ENCODE results near the gene PCDHB5.
A peak's percentile ranks its signal among the peaks of the same experiment; 100 is the strongest.
"Not testable (repeated sequence)": the region's sequence is repeated elsewhere in the genome, so short reads cannot be mapped to it uniquely, and the experiment has no call there.

The PCDHB5 gene

DNA sequence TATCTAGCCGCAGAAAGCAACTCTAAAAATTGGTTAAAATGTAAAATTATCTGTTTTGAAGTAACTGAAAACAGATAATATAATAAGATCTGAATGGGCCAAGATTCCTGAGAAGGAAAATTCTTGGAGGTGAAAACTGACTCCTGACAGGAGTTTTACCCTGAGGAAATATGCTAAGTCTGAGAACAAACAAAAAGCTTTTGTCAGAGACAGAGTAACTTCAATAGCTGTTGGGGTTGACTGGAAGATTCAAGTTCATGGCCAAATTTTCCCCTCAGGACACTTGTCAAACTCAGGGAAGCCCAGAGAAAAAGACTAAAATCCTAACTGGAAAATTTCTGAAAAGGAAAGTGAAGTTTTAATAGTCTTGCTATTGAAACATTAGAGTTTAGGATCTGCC is 7.7 kb upstream of the PCDHB5 start:
- Mint-ChIP-seq H3K27ac (no peak overlapping the region), H3K9me3 (peaks cover 6% of the 10 kb centered on the region), H3K36me3 (ENCODE audit: low read depth) (peaks cover 6% of the 10 kb centered on the region), H3K4me1 (no peaks in the 10 kb centered on the region), H3K4me3 (no peak overlapping the region), H3K27me3 (peaks cover 18% of the 10 kb centered on the region)
- no peak for ATAC-seq
- DNase-seq, result no peak

- Mint-ChIP-seq H3K9me3 (peaks cover 35% of the 10 kb centered on the region), H3K4me3 (no peak overlapping the region), H3K4me1 (no peaks in the 10 kb centered on the region), H3K27ac (no peak overlapping the region), H3K36me3 (ENCODE audit: low read depth) (peaks cover 8% of the 10 kb centered on the region), H3K27me3 (peaks cover 16% of the 10 kb centered on the region)
- ATAC-seq (no peak), DNase-seq (no peak)
Observed at GRCh38 chr5:141135718-141136266, 786 bp downstream of the PCDHB5 start.

GRCh38 chr5:141137346-141137745 is 2.3 kb downstream of the PCDHB5 start:
- Mint-ChIP-seq H3K27me3 (peaks cover 22% of the 10 kb centered on the region), H3K36me3 (ENCODE audit: low read depth) (peaks cover 11% of the 10 kb centered on the region), H3K9me3 (peaks cover 35% of the 10 kb centered on the region)
- not testable (repeated sequence) for H3K4me3 Mint-ChIP-seq, ATAC-seq, H3K27ac Mint-ChIP-seq, H3K4me1 Mint-ChIP-seq, DNase-seq

DNA sequence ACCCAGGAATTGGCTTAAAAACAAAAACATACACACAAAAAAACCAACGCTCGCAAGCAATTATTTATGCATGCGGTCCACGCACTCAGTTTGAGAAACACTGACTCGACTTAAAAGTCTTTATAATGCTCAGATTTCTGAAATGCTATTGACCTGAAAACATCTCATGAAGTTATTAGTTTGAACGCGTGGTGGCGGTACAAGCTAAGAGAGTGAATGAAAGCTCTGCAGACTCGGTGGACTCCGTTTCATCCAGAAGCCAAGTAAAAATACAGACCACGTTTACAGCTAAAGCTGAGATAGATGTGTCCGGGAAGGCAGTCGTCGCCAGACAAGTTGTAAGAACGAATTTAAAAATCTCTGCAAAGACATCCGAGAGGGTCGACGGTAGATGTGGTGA is 14.8 kb downstream of the PCDHB5 start, which contains the start of gene PCDHB6:
Gene PCDHB6, plus strand, starts transcription at position 246 of the 400 bp plus-strand sequence. CDS start 201 bp downstream, outside the sequence.
- no peak for ATAC-seq
- Mint-ChIP-seq H3K4me1 (peaks cover 1% of the 10 kb centered on the region), H3K27me3 (peaks cover 33% of the 10 kb centered on the region), H3K9me3 (peaks cover 16% of the 10 kb centered on the region), H3K36me3 (ENCODE audit: low read depth) (peaks cover 10% of the 10 kb centered on the region), H3K4me3 (no peak within 1 kb of the TSS), H3K27ac (no peak within 1 kb of the TSS)
- DNase-seq, result no peak

DNA sequence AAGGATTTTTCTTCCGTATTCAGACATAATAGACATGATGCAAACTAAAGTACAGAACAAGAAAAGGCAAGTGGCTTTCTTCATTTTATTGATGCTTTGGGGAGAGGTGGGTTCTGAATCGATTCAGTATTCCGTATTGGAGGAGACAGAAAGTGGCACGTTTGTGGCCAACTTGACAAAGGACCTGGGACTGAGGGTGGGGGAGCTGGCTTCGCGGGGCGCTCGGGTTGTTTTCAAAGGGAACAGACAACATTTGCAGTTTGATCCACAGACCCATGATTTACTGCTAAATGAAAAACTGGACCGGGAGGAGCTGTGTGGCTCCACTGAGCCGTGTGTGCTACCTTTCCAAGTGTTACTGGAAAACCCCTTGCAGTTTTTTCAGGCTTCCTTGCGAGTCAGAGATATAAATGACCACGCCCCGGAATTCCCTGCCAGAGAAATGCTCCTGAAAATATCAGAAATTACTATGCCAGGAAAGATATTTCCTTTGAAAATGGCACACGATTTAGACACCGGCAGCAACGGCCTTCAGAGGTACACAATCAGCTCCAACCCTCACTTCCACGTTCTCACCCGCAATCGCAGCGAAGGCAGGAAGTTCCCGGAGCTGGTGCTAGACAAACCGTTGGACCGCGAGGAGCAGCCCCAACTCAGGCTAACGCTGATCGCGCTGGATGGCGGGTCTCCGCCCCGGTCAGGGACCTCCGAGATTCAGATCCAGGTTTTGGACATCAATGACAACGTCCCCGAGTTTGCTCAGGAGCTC is 15.4 kb downstream of the PCDHB5 start:
- Mint-ChIP-seq H3K9me3 (peaks cover 16% of the 10 kb centered on the region), H3K27me3 (peaks cover 31% of the 10 kb centered on the region)

GRCh38 chr5:141150993-141151325 is 16.0 kb downstream of the PCDHB5 start:
- Mint-ChIP-seq H3K27me3 (peaks cover 31% of the 10 kb centered on the region), H3K4me3 (no peak overlapping the region), H3K4me1 (peaks cover 1% of the 10 kb centered on the region), H3K27ac (no peak overlapping the region), H3K9me3 (peaks cover 16% of the 10 kb centered on the region), H3K36me3 (ENCODE audit: low read depth) (peaks cover 10% of the 10 kb centered on the region)
- DNase-seq, result no peak
- no peak for ATAC-seq

More for the DNA sequence above, 15.4 kb downstream of the PCDHB5 start:
- ATAC-seq (no peak), DNase-seq (no peak)
- Mint-ChIP-seq H3K27ac (no peak overlapping the region), H3K4me1 (peaks cover 1% of the 10 kb centered on the region), H3K4me3 (no peak overlapping the region), H3K36me3 (ENCODE audit: low read depth) (peaks cover 10% of the 10 kb centered on the region)

GRCh38 chr5:141151632-141152031 is 16.6 kb downstream of the PCDHB5 start:
- not testable (repeated sequence) for H3K27ac Mint-ChIP-seq, H3K4me3 Mint-ChIP-seq, H3K4me1 Mint-ChIP-seq, DNase-seq, ATAC-seq
- peaks cover 35% of the 10 kb centered on the region for H3K27me3 Mint-ChIP-seq
- H3K9me3 Mint-ChIP-seq, result peaks cover 21% of the 10 kb centered on the region
- peaks cover 10% of the 10 kb centered on the region for H3K36me3 Mint-ChIP-seq (ENCODE audit: low read depth)

- peaks cover 40% of the 10 kb centered on the region for H3K27me3 Mint-ChIP-seq
- peaks cover 11% of the 10 kb centered on the region for H3K36me3 Mint-ChIP-seq (ENCODE audit: low read depth)
- not testable (repeated sequence) for H3K4me3 Mint-ChIP-seq, DNase-seq, ATAC-seq, H3K4me1 Mint-ChIP-seq, H3K27ac Mint-ChIP-seq
- H3K9me3 Mint-ChIP-seq, result peaks cover 23% of the 10 kb centered on the region
Observed at GRCh38 chr5:141152096-141152495, 17.1 kb downstream of the PCDHB5 start.

DNA sequence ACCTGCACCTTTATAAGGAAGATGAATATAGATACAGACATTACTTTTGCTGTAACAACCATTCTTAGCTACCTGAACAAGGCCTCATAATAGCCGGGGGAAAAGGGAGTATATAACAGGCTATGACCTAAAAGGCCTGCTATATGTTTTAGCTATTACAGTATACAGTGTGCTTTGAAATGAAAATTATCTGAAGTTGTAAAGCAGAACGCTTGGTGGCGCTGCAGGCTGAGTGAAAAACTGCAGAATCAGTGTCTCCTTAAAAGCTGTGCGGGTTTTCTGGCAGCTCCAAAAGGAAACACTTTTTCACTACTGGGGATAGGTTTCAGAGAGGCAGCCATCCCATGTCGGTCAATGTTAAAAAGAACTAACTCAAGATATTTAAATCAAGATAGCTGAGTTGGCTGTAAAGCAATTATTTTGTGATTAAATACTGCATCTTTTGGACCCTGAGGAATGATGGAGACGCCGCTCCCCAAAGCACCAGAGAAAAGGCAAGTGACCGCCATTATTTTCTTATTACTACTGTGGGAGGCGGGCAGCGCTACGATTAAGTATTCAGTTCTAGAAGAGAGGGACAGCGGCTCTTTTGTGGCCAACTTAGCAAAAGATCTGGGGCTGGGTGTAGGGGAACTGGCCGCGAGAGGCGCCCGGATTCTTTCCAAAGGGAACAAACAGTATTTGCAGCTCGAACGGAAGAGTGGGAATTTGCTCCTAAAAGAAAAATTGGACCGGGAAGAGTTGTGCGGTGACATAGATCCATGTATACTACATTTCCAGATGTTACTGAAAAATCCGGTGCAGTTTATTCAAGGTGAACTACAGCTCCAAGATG is 20.8 kb downstream of the PCDHB5 start:
- Mint-ChIP-seq H3K4me3 (no peak overlapping the region), H3K27ac (no peak overlapping the region), H3K4me1 (no peaks in the 10 kb centered on the region), H3K9me3 (peaks cover 17% of the 10 kb centered on the region), H3K27me3 (peaks cover 42% of the 10 kb centered on the region), H3K36me3 (ENCODE audit: low read depth) (peaks cover 12% of the 10 kb centered on the region)
- no peak for DNase-seq
- no peak for ATAC-seq

GRCh38 chr5:141157356-141157755 is 22.4 kb downstream of the PCDHB5 start:
- not testable (repeated sequence) for H3K27ac Mint-ChIP-seq; H3K4me3 Mint-ChIP-seq; H3K36me3 Mint-ChIP-seq (ENCODE audit: low read depth); DNase-seq; ATAC-seq; H3K4me1 Mint-ChIP-seq
- peaks cover 38% of the 10 kb centered on the region for H3K27me3 Mint-ChIP-seq
- H3K9me3 Mint-ChIP-seq, result peaks cover 12% of the 10 kb centered on the region

DNA sequence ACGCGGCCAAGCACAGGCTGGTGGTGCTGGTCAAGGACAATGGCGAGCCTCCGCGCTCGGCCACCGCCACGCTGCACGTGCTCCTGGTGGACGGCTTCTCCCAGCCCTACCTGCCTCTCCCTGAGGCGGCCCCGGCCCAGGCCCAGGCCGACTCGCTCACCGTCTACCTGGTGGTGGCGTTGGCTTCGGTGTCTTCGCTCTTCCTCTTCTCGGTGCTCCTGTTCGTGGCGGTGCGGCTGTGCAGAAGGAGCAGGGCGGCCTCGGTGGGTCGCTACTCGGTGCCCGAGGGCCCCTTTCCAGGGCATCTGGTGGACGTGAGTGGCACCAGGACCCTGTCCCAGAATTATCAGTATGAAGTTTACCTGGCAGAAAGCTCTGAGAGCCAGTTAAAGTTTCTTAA is 22.9 kb downstream of the PCDHB5 start:
- not testable (repeated sequence) for H3K27ac Mint-ChIP-seq; ATAC-seq; DNase-seq; H3K4me1 Mint-ChIP-seq; H3K36me3 Mint-ChIP-seq (ENCODE audit: low read depth); H3K4me3 Mint-ChIP-seq
- peaks cover 36% of the 10 kb centered on the region for H3K27me3 Mint-ChIP-seq
- peaks cover 12% of the 10 kb centered on the region for H3K9me3 Mint-ChIP-seq

DNA sequence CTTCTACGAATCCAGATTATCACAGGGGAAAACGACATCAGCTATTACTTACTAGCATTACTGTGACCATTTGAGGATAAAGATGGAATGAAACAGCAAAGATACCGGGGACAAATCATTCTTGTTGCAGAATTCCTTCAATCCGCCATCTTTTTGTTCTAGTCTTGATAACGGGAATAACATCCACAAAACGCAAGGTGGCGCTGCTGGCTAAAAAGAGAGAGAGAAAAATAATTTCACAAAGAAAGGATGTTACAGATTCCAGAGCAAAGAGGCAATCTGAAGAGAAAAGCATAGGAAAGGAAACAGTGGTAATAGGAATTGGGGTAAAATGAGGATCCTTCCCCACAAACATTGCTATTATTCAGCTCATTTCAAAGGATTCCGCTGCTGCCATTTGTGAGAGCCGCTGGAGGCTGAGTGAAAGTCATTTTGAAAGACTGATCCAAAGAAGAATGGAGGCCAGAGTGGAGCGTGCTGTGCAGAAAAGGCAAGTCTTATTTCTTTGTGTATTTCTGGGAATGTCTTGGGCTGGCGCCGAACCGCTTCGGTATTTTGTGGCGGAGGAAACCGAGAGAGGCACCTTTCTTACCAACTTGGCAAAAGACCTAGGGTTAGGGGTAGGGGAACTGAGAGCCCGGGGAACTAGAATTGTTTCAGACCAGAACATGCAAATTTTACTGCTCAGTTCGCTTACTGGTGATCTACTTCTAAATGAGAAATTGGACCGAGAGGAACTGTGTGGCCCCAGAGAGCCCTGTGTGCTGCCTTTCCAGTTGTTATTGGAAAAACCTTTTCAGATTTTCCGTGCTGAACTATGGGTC is 37.6 kb downstream of the PCDHB5 start, which contains the start of gene PCDHB7:
Gene PCDHB7, plus strand, starts transcription at position 264 of the 824 bp plus-strand sequence. Its CDS starts 192 bp downstream, at position 456.
- Mint-ChIP-seq H3K27me3 (peaks cover 38% of the 10 kb centered on the region), H3K27ac (no peak within 1 kb of the TSS), H3K4me1 (no peaks in the 10 kb centered on the region), H3K9me3 (peaks cover 24% of the 10 kb centered on the region), H3K36me3 (ENCODE audit: low read depth) (peaks cover 5% of the 10 kb centered on the region), H3K4me3 (no peak within 1 kb of the TSS)
- DNase-seq (peak; percentile 19), ATAC-seq (no peak)

DNA sequence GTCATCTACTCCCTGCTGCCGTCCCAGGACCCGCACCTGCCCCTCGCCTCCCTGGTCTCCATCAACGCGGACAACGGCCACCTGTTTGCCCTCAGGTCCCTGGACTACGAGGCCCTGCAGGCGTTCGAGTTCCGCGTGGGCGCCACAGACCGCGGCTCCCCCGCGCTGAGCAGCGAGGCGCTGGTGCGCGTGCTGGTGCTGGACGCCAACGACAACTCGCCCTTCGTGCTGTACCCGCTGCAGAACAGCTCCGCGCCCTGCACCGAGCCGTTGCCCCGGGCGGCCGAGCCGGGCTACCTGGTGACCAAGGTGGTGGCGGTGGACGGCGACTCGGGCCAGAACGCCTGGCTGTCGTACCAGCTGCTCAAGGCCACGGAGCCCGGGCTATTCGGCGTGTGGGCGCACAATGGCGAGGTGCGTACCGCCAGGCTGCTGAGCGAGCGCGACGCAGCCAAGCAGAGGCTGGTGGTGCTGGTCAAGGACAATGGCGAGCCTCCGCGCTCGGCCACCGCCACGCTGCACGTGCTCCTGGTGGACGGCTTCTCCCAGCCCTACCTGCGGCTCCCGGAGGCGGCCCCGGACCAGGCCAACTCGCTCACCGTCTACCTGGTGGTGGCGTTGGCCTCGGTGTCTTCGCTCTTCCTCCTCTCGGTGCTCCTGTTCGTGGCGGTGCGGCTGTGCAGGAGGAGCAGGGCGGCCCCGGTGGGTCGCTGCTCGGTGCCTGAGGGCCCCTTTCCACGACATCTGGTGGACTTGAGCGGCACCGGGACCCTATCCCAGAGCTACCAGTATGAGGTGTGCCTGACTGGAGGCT is 39.5 kb downstream of the PCDHB5 start:
- Mint-ChIP-seq H3K27me3 (peaks cover 23% of the 10 kb centered on the region), H3K9me3 (peaks cover 13% of the 10 kb centered on the region)
- H3K27ac Mint-ChIP-seq; DNase-seq; H3K36me3 Mint-ChIP-seq (ENCODE audit: low read depth); H3K4me3 Mint-ChIP-seq; H3K4me1 Mint-ChIP-seq; ATAC-seq: not testable (repeated sequence)

Measured in activated naive CD8-positive, alpha-beta T cell treated with anti-CD3 and anti-CD28 coated beads, Interleukin-2, amount 50 U/mL, for 24 hours (primary cell).